Activated CD8-positive, alpha-beta memory T cell treated with anti-CD3 and anti-CD28 coated beads, Interleukin-2, amount 50 U/mL, for 1 hour (primary cell): ENCODE measurements around the gene AUTS2.

Experiments
- DNase-seq: peaks from one replicate; pipeline ENCODE4 v3.0.0-alpha.2; 2020; ENCODE audit errors: extremely low read depth

AUTS2 gene

GRCh38 chr7:70680743-70681468, 1082.6 kb downstream of the AUTS2 start:
- DNase-seq, result no peak

DNA sequence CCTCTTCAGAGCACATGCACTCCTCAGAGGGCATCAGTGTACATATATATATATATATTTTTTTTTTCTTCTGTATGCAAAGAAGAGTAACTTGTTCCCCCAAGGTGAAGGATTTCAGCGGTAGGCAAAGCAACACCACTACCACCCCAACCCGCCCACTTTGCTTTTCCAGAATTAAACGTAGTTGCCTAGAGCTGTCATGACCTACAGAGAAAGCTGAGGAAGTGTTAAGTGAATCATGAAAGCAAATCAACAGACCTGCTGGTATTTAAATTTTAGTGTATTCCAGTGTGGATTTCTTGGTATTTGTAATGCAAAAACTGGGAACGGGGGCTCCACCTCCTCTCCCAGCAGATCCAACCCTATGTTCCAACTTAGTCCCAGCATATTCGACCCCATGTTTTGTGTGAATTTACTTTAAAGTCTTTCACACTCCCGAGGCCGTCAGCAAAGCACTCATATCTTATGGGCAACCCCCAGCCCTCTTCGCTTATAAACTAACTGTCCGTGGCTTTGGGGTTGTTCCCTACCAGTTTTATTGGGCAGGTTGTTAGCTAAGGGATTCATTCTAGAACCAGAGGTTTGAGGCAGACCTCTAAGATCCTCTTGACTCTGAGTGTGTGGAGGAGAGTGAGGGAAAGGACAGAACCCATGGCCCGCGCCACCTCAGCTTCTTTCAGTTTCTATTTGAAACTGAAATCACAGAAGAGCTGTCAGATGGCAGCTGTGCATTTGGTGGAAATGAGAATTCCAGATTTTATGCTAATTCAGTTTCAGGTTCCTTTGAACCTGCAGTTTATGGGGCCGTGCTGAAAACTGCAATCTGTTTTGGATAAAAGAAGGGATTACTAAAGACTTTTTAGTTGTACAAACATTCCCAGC, 1083.4 kb downstream of the AUTS2 start:
- DNase-seq, result no peak

DNA sequence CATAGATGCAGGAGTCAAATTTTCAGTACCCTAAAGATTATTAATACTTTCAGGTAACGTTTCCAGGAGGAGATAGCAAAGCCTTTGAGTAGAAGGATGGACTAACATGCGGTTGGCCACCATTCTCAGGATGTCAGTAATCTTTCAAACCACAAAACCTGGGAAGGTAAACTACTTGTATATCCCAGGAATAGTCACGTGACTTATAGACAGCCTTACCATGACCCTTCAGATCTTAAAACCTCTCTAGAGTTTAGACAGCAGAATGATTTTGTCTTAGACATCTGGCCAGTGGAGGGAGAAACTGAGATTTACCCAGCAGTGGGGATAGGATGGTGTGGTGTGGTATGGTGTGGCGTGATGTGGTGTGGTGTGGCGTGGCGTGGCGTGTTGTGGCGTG, 1085.9 kb downstream of the AUTS2 start:
- DNase-seq, result no peak

GRCh38 chr7:70693321-70693685, 1095.0 kb downstream of the AUTS2 start:
- DNase-seq, result no peak

- DNase-seq, result peak; percentile 25
Observed at GRCh38 chr7:70693686-70694433, 1095.6 kb downstream of the AUTS2 start.

- DNase-seq, result no peak
Observed at GRCh38 chr7:70694434-70694970, 1096.2 kb downstream of the AUTS2 start.

- DNase-seq, result no peak
Observed at GRCh38 chr7:70694971-70695794, 1096.9 kb downstream of the AUTS2 start.

- DNase-seq, result no peak
Observed at GRCh38 chr7:70695795-70696083, 1097.5 kb downstream of the AUTS2 start.

DNA sequence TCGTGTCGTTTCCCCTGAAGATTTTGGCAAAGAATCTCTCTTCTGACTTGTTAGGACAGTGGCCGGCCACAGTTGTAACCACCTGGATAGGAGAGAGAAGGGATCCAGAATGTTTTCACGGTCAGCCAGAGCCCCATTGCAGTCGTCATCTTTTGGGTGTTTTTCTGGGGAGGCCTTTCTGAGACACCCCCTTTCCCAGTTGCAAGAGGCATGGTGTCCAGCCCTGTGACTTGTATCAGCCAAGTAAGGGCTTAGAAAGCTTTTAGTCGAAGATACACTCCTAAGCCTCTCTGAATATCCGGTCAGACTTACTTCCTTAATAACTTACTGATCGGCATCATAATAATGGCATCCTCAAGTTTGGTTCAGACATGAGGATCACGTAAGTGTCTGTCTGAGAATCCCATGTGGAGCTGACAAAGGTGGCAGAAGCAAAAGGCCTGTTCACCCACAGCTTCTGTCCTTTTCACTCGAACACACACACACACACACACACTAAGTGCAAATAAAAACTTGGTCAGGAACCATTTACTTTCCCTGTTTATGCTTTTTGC, 1098.0 kb downstream of the AUTS2 start:
- no peak for DNase-seq

DNA sequence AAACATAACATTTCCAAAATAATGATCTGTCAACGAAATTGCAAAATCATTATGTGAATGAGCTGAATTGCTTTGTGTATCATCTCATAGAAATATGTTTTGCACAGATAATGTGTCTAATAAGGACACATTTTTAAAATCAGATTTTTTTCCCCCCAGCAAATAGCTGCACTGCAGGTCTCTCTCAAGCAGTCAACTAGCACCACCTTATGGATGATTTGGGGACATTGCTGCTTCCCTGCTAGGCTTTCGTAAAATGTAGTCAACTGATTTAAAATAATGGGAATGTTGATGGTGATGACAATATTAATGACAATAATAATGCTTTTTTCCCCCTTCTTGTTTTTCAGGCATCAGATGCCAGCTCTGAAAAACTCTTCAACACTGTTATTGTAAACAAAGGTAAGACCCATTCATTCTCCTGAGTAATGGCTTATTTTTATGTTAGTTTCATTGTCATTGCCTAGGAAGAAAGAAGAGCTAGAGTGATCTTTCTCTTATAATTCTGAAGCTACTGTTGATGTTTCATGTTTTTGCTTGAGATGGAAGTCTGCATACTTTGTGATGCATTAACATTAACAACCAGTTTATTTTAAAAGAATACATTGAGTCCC, 1100.1 kb downstream of the AUTS2 start:
- DNase-seq, result no peak

DNA sequence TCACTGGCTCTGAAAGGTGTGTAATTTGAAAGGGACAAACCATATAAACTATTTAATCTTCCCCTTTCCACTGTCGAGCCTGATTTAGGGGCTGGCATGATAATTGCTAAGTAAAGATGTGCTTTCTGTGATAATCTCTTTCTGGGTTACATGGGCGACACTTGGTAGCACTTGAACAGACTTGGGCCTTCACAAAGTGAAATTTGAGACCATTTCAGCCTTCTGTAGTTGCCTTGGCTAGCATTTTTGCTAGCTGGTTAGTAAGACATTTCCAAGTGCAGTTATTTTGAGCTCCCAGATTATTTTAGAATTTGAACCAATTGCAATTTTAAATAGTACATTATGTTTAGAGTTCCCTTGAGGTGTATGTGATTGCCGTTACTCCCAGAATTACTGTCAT, 1101.0 kb downstream of the AUTS2 start:
- DNase-seq, result no peak

- no peak for DNase-seq
Observed at GRCh38 chr7:70700055-70700940, 1102.0 kb downstream of the AUTS2 start.

DNA sequence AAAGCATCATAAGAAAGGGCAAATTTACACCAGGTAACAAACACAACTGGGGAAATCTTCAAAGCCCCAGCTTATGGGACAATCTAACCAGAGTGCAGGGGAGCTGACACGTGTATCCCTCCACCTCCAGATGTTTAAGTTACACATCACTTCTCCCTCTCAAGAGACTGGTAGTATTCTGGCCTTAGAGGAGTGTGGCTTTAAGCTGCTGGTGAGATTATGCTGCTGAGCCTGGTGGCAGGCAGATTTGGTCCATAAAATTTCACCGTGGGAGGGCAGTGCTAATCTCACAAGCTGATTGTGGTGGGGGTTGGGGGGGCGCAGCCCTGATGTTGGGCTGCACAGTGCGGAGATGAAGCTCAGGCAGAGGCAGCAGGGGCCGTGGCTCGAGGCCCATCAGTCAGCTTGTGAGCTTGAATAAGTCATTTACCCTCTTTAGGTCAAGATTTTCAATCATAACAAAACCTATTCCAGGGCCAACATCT, 1102.7 kb downstream of the AUTS2 start:
- no peak for DNase-seq

GRCh38 chr7:70701477-70701876, 1103.2 kb downstream of the AUTS2 start:
- DNase-seq, result no peak

DNA sequence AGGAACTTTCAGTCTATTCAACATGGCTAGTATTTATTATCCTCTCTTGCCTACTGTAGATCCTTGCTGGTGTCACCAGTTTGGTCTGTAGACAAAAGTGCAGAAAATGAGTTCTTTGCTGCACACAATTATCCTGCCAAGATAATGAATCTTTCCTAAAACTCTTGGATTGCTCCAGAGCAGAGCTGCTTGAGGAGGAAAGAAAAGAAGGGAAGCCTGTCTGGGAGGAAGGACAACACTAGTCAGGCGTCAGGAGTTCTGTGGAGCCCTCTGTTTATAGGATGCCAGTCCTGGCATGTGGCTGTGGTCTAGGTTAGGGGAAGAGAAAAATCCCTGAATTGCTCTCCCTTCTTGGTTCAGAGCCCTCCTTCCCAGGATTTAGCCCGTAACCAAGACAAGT, 1103.7 kb downstream of the AUTS2 start:
- no peak for DNase-seq

GRCh38 chr7:70703785-70704184, 1105.5 kb downstream of the AUTS2 start:
- DNase-seq, result no peak

- DNase-seq, result no peak
Observed at GRCh38 chr7:70704831-70705346, 1106.6 kb downstream of the AUTS2 start.

DNA sequence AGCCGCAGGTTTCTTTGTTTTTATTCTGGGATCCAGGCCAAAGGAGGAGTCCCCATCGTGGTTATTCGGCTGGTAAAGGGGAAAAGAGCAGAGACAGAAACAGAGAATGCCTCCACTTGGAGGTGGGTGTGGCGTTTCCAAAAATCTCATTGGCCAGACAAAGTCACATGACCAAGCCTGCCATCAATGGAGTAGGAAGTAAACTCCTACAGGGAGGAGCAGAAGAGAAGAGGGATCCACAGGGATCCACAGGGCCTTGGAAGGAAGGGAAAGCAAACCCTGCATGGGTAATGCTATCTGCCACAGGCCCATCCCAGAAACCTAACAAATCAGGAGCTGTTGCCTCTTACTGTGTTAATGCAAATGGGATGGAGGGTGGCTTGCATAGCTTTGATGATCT, 1107.9 kb downstream of the AUTS2 start:
- DNase-seq, result no peak

DNA sequence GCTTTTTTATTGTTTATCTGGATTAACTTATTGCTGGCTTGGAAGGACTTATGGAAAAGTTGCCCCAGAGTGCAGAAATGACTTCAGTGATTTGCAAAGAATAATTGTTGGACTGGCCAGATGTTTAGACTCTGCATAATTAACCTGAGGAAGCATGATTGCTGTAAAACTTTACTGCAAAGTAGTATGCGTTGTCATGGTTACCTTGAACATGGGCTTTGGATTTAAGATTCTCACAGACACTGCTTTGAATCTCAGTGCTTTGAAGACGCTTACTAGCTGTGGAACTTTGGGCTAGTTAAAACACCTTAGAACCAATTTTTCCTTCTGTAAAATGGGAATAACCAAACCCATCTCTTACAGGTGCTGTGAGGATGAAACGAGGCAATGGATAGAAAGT, 1108.4 kb downstream of the AUTS2 start:
- DNase-seq, result no peak
